Posterior vena cava (tissue), 2 donors: ENCODE data around the gene FBXL16. TPM values are rescaled to one million over a fixed set of nuclear protein-coding genes. Genes with fewer than 3 reads are reported as not detected.
"Not testable (repeated sequence)": the region's sequence is repeated elsewhere in the genome, so short reads cannot be mapped to it uniquely, and the experiment has no call there.

Experiments used
- DNase-seq: peaks from one replicate; pipeline ENCODE4 v3.0.0-alpha.2; 2020; ENCODE audit warnings: low spot score
- intact Hi-C, 2 donors: fragments of 100-400 bp; cut with DNase I; formaldehyde crosslinking; loops; one replicate each; pipeline versions ENCODE4 v1.14.1 to v1.14.2; 2022 to 2023
- total RNA-seq, 2 donors: library from RNA; stranded (reverse); fragmentation: NEBNext Ultra II Directional; extraction: Animal tissue kit (Norgen Biotek cat#: 25700); gene quantifications; one replicate each; pipeline ENCODE4 v1.2.1, GENCODE V29; 2021
- donor health status: DM: yes; HTN: yes; CAD: no.
- donor health status: DM: yes; HTN: yes; CAD: no.

Gene FBXL16
- total RNA-seq, 2 donors from 2014 or later: not detected

DNA sequence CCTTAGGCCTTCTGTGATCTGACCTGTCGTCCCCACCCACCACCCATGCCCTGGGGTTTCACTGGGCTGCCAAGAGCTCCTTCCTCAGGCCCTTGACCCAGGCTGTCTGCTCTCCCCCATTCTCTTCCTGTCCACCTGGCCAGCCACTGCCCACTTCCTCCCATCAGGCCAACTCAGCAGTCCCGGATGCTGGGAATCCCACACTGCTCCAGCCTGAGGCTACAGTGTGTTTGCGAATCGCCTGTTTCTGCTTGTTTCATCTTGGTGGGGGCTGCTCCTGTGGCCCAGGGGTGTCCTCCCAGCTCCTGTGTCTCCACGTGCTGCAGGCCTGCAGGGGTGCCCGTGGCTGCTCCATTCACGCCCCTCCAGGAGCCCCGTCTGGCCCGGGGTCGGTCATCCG lies 8.5 kb upstream of the FBXL16 start:
- intact Hi-C loops: loop anchor here (5.0 kb wide), 2 partner anchors 73 to 338 kb away; partner anchors contain the start of genes CHTF18 (in 2 of the 2) and RPUSD1 (in 2 of the 2)
- DNase-seq: no peak

DNA sequence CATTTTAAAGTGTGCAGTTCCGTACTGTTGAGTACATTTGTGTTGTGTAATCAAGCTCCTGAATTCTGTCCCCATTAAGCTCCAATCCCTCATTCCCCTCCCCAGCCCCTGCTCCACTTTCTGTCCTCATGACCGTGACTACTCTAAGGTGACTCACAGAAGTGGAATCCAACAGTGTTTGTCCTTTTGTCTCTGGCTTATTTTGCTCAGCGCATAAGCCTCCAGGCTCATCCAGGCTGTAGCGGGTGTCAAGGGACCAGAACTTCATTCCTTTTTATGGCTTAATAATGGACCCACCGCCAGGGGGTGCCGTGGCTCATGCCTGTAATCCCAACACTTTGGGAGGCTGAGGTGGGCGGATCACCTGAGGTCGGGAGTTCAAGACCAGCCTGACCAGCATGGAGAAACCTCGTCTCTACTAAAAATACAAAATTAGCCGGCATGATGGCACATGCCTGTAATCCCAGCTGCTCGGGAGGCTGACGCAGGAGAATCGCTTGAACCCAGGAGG lies 7.2 kb upstream of the FBXL16 start:
- not testable (repeated sequence) for DNase-seq
- intact Hi-C loops: loop anchor here (5.0 kb wide), 2 partner anchors 75 to 340 kb away; partner anchors contain the start of genes CHTF18 (in 2 of the 2) and RPUSD1 (in 2 of the 2)

GRCh38 chr16:711548-712320 lies 6.1 kb upstream of the FBXL16 start:
- peak; percentile 94 for DNase-seq

GRCh38 chr16:711084-711483 lies 5.5 kb upstream of the FBXL16 start:
- DNase-seq: no peak
- intact Hi-C loops: loop anchor here (5.0 kb wide), 2 partner anchors 76 to 341 kb away; partner anchors contain the start of genes CHTF18 (in 2 of the 2) and RPUSD1 (in 2 of the 2)

More at GRCh38 chr16:711548-712320, 6.1 kb upstream of the FBXL16 start:
- intact Hi-C loops: loop anchor here (5.0 kb wide), 2 partner anchors 76 to 341 kb away; partner anchors contain the start of genes CHTF18 (in 2 of the 2) and RPUSD1 (in 2 of the 2)

DNA sequence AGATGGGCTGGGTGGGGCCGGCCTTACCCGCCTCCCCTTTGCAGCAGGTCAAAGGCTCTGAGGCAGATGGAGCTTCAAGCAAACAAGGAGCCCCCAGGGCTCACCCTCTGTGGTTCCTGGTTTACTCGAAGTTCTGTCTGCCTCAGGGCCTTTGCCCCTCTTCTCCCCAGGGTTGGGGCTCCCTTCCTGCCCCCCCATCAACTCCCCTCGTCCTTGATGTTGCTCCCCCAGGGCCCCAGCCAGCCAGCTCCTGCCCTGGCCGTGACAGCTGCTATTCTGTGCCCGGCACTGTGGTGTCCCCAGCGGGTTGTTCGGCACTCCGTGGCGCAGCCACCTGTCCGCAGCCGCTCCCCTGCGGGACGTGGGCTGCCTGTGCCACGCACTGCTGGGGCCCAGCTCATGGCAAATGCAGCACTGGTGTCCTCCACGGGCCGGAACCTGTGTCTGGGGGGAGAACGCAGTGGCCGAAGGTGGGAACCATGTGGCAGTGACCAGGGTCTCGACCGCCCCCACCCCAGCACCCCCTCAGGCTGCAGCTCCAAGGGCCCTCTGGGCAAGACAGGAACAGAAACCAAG lies 5.0 kb upstream of the FBXL16 start:
- DNase-seq: no peak
- intact Hi-C loops: loop anchor here (5.0 kb wide), 2 partner anchors 77 to 342 kb away; partner anchors contain the start of genes CHTF18 (in 2 of the 2) and RPUSD1 (in 2 of the 2)

GRCh38 chr16:709566-710499 lies 4.2 kb upstream of the FBXL16 start:
- intact Hi-C loops: loop anchor here (5.0 kb wide), 2 partner anchors 77 to 342 kb away; partner anchors contain the start of genes CHTF18 (in 2 of the 2) and RPUSD1 (in 2 of the 2)
- no peak for DNase-seq

GRCh38 chr16:708959-709358 lies 3.4 kb upstream of the FBXL16 start:
- intact Hi-C loops: no loop called here
- DNase-seq: no peak

GRCh38 chr16:708019-708418 lies 2.4 kb upstream of the FBXL16 start:
- DNase-seq: no peak
- intact Hi-C loops: no loop called here

DNA sequence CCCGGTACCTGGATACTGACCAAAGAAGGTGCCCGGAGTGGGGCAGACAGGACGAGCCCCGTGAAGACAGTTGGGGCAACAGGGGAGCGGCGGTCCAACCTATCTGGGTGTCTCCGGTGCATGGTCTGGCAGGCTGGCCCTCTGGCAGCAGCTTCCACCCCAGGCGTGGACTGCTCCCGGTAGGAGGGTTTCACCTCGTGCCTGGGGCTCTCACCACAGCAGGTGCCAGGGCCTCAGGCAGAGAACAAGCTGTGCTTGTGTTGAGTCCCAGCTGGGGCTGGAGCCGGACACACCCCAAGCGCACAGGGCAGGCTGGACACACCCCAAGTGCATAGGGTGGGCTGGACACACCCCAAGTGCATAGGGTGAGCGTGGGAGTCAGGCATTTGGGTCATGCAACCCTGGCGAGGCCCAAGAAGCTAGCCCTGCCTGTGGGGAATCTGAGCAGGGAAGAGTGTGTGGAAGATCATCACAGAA lies 1.5 kb upstream of the FBXL16 start:
- intact Hi-C loops: no loop called here
- DNase-seq: no peak

DNA sequence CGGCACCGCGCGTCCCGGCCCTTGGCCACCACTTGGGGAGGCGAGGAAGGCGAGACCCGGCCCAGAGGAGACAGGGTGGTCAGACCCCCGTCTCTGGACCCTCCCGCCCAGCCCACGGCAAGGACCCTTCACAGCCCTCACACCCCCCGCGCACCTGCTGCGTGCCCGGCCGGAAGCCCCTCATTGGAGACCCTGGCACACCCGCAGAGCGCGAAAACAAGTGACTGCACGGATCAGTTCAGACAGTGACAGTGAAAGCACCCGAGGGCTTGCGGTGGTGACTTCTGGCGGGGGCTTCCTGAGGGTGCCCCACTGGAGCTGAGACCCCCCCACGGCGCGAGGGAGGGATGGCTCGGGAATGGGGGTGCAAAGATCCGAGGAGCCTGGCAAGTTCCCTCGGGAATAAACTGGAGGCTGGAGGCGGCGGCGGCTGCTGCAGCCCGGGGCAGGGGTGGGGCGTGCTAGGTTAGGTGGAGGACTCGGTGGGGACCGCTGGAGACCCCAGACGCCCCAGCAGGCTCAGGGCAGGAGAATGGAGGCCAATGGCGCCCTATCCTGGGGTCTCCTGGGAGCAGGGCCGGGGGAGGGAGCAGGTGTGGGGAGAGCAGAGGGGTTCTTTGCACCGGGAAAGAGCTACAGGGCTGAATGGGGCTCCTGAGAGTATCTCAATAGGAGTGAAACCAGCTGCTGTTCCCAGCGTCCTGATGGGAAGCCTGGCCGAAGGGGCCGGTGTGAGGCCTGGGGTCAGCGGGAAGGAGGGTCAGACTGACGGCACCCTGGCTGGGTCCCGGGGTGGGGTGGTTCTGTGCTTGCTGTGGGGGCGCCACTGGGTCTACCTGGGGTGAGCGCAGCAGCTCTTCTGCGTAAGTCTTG lies 824 bp upstream of the FBXL16 start:
- DNase-seq: no peak
- intact Hi-C loops: no loop called here

DNA sequence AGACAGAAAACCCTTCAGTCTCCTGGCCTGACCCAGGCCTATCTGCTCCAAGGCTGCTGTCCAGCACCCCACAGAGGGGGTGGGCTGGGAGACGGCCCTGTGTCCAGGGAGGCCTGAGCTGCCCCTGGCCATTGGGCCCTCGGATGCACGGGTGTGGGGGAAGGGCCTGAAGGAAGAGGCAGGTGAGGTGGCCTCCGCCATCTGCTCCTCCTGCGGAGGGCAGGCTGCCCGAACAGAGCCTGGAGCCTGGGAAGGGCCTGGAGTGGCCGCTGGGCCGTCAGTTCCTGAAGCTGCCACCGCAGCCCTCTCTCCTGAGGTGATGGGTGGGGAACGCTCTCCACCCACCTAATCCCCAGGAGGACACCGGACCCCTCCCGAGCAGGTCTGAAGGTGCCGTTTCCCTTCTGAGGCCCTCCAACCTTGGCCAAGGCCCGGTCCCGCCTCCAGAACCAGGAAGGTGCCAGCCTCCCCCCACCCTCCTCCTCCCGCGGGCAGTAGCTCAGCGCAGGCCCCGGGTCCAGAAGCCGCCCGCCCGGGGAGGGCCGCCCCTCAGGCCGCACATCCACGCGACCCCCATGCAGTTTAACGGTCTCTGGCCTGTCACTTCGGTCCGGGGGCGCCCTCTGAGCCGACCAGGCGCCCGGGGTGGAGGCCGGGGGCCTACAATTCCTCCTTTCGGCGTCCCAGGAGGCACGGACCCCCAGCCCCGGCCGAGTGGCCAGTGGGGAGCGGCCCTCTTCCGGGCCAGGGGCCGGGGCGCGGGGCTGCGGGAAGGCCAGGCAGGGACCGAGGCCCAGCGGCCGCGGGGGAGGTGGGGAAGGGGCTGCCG lies 835 bp downstream of the FBXL16 start:
- no peak for DNase-seq
- intact Hi-C loops: loop anchor here in 1 of 2 donors (1.0 kb wide), 1 partner anchor 298 kb away; no protein-coding TSS in a partner anchor

DNA sequence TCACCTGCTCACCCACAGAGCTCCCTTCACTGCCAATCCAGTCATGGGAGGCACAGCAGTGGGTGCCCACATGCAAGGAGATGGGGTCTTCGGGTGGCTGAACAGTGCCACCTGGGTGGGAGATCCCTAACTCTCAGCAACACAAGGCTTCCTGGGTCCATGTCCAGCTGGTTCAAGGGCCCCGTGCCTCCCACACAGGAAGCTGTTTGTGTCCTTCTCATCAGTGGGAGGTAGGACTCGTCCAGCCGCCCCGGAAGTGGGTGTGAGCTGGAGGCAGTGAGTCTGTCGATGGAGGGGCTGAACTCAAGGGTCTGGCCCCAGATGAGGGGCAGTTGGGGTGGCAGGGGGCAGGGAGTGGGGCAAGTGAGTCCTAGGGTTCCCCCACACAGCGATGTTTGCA lies 1.6 kb downstream of the FBXL16 start:
- DNase-seq: no peak
- intact Hi-C loops: loop anchor here in 1 of 2 donors (1.0 kb wide), 1 partner anchor 298 kb away; no protein-coding TSS in a partner anchor

DNA sequence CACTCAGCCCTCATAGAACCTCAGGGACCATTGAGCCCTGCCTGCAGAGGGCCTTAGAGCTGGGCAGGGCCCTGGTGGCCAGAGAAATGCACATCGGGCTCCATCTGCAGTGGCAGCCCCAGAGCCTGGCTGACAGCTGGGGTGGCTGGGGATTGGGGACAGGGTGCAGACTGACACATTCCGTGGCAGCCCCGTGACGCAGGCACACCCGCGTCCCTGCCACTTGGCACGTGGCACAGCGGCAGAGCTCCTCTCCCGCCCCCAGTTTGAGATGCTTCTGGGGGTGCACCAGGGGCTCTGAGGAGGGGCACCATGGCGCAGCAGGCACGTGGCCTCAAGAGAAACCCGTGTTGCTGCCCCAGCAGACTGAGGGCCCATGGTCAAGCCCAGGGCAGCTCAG lies 2.2 kb downstream of the FBXL16 start:
- DNase-seq: no peak
- intact Hi-C loops: no loop called here

GRCh38 chr16:702341-702740 lies 3.3 kb downstream of the FBXL16 start:
- intact Hi-C loops: no loop called here
- DNase-seq: no peak

DNA sequence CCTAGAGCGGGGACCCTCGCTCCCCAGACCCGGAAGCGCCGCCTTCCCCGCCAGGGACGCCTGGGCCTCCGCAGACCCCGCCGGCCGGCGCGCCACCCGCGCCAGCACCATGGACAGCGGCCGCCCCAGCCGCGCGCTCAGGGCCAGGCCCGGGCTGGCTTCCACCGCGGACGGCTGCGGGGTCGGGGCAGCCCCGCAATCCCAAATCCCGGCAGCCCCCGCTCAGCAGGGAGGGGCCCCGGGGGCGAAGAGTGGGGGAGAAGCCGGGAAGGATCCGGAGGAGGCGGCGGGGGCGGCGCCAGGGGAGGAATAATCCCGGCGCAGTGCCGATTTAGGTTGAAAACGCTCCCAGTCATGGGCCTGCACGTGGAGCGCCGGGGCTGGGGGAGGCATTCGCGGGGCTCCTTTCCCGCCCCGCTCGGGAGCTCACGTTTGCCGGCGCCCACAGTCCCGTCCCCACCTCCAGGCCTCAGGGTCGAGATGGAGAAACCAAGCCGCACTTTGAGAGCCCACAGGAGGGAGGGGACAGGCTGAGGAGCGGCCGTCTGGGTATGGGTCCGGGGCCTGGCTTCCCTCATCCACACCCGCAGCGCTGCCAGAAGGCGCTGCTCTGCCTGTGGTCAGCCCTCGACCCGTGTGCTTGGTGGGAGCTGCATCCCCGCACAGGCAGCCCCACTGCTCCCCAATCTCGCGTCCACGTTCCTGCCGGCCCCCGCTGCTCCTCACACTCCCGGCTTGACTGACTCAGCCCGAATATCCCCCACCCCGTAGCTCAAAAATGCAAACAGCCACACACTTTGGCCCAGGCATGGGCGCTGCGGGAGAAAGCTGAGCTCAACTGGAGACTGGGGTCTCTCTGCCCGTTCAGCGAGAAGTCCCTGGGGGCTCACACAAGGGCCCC lies 4.7 kb downstream of the FBXL16 start:
- DNase-seq: no peak
- intact Hi-C loops: no loop called here
